T-cell (primary cell): ENCODE results near the gene SATL1. TPM values are rescaled to one million over a fixed set of nuclear protein-coding genes. Genes with fewer than 3 reads are reported as not detected.

ENCODE experiments used
- total RNA-seq, 35 experiments: library from RNA in 6 of 35; stranded (reverse) in 6 of 35; fragments of 120-200 nt in 1 of 35; gene quantifications; one replicate each; pipeline versions ENCODE4 v1.2.1 to v1.2.4 and lab custom pipeline; 2013 to 2026

SATL1 gene
- total RNA-seq, 5 donors from 2014 or later (not counting 1 experiment from before 2014, with no cell fraction given), result 0.10 TPM; not detected in 4

Other genes starting within 250 kb of the SATL1 start
- 10 to 100 TPM in 1 of 5 donors, 1 to 10 TPM in 4; 8.5 to 11.7 (median 9.2) TPM for gene APOOL, start 239.9 kb downstream of the SATL1 start, total RNA-seq
- gene ZNF711, start 212 bp upstream of the SATL1 start, total RNA-seq, result 1 to 10 TPM in 3 of 5 donors, under 1 TPM in 2; 0.59 to 5.3 (median 1.4) TPM
- under 1 TPM; 0.16 to 0.30 (median 0.20) TPM for gene POF1B, start 135.9 kb upstream of the SATL1 start, total RNA-seq